WTC11 (cell line): Measurements from ENCODE around the gene EHD4. TPM values are rescaled to one million over a fixed set of nuclear protein-coding genes. Genes with fewer than 3 reads are reported as not detected.

Experiments
- ATAC-seq: fragments of 200-7000 bp; cut with Tn5 transposase; 2 replicates; pipeline ENCODE4 v1.10.0; 2021; ENCODE audit warnings: mild to moderate bottlenecking, moderate library complexity
- CTCF ChIA-PET: fragments of 300-600 bp; sonication (Branson Sonifier 250); formaldehyde crosslinking; loops from one replicate; lab custom pipeline; 2021; ENCODE audit warnings: antibody characterized with exemption; lab: Charles Lee
- POLR2A ChIA-PET: fragments of 350-600 bp; sonication (Branson Sonifier 250); formaldehyde crosslinking; loops from one replicate; lab custom pipeline; 2021; ENCODE audit warnings: antibody characterized with exemption; lab: Charles Lee
- DNase-seq: peaks from one replicate; pipeline ENCODE4 v3.0.0; 2021; ENCODE audit warnings: low spot score
- H3K27ac Mint-ChIP-seq: 2 replicates; pipeline ENCODE4 v1.8.0; 2021; ENCODE audit warnings: mixed read lengths
- H3K27me3 Mint-ChIP-seq: 2 replicates; pipeline ENCODE4 v1.8.0; 2021; ENCODE audit warnings: low read depth, mild to moderate bottlenecking, moderate library complexity, mixed read lengths
- H3K36me3 Mint-ChIP-seq: 2 replicates; pipeline ENCODE4 v1.8.0; 2021; ENCODE audit warnings: mixed read lengths
- H3K4me1 Mint-ChIP-seq: 2 replicates; pipeline ENCODE4 v1.8.0; 2022; ENCODE audit warnings: mixed read lengths
- H3K4me3 Mint-ChIP-seq: 2 replicates; pipeline ENCODE4 v1.8.0; 2021; ENCODE audit warnings: mild to moderate bottlenecking, moderate library complexity, mixed read lengths
- H3K9me3 Mint-ChIP-seq: 2 replicates; pipeline ENCODE4 v1.8.0; 2021; ENCODE audit warnings: mixed read lengths
- CREB1 ChIP-seq: sonication (generic); formaldehyde crosslinking; IDR thresholded peaks from 2 replicates; pipeline ENCODE4 v1.8.0; 2023; ENCODE audit warnings: mild to moderate bottlenecking, missing genetic modification reagents
- GABPB1 ChIP-seq: sonication (generic); formaldehyde crosslinking; IDR thresholded peaks from 2 replicates; pipeline ENCODE4 v1.8.1; 2023; ENCODE audit warnings: mild to moderate bottlenecking, missing genetic modification reagents
- GRHL2 ChIP-seq: fragments of 250-450 bp; sonication (Bioruptor Pico); IDR thresholded peaks from 2 replicates; pipeline ENCODE4 v1.8.0; 2022; ENCODE audit warnings: mild to moderate bottlenecking, moderate library complexity; ENCODE audit not compliant: insufficient replicate concordance, severe bottlenecking
- JUN ChIP-seq: sonication (generic); formaldehyde crosslinking; IDR thresholded peaks from 2 replicates; pipeline ENCODE4 v1.8.0; 2023; ENCODE audit warnings: mild to moderate bottlenecking, missing genetic modification reagents
- KAT7 ChIP-seq: sonication (generic); formaldehyde crosslinking; IDR thresholded peaks from 2 replicates; pipeline ENCODE4 v1.8.1; 2023; ENCODE audit warnings: missing genetic modification reagents, mild to moderate bottlenecking, borderline replicate concordance
- NR2C2 ChIP-seq: sonication (generic); formaldehyde crosslinking; IDR thresholded peaks from 2 replicates; pipeline ENCODE4 v1.8.0; 2022; ENCODE audit warnings: mild to moderate bottlenecking, missing genetic modification reagents
- SOX15 ChIP-seq: fragments of 250-450 bp; sonication (Bioruptor Pico); IDR thresholded peaks from 2 replicates; pipeline ENCODE4 v1.9.0; 2021; ENCODE audit warnings: mild to moderate bottlenecking
- ZBTB21 ChIP-seq: sonication (generic); formaldehyde crosslinking; IDR thresholded peaks from 2 replicates; pipeline ENCODE4 v1.8.1; 2023; ENCODE audit warnings: mild to moderate bottlenecking, missing genetic modification reagents, borderline replicate concordance
- ZNF317 ChIP-seq: sonication (generic); formaldehyde crosslinking; IDR thresholded peaks from 2 replicates; pipeline ENCODE4 v1.8.1; 2023; ENCODE audit warnings: low read depth, mild to moderate bottlenecking, moderate library complexity, missing genetic modification reagents, borderline replicate concordance
- ZNF671 ChIP-seq: fragments of 250-450 bp; sonication (Bioruptor Pico); IDR thresholded peaks from 2 replicates; pipeline ENCODE4 v1.8.0; 2021; ENCODE audit warnings: mild to moderate bottlenecking
- total RNA-seq: library from RNA; stranded (reverse); gene quantifications from 3 replicates; pipeline ENCODE4 v1.2.3, GENCODE V29; 2021
- TF ChIP-seq, protein P1 (sequence below): sonication (generic); formaldehyde crosslinking; conservative IDR thresholded peaks from 2 replicates; pipeline ENCODE4 v1.8.1; 2023; ENCODE audit warnings: mild to moderate bottlenecking, low read depth, missing genetic modification reagents, moderate library complexity
- TF ChIP-seq, protein P2 (sequence below): sonication (generic); formaldehyde crosslinking; IDR thresholded peaks from 2 replicates; pipeline ENCODE4 v1.8.0; 2022; ENCODE audit warnings: mild to moderate bottlenecking, missing genetic modification reagents
- TF ChIP-seq, protein P3 (sequence below): fragments of 250-450 bp; sonication (Bioruptor Pico); IDR thresholded peaks from 2 replicates; pipeline ENCODE4 v1.9.0; 2021; ENCODE audit warnings: mild to moderate bottlenecking
- TF ChIP-seq, protein P4 (sequence below): sonication (generic); formaldehyde crosslinking; IDR thresholded peaks from 2 replicates; pipeline ENCODE4 v1.8.1; 2023; ENCODE audit warnings: mild to moderate bottlenecking, missing genetic modification reagents
- TF ChIP-seq, protein P5 (sequence below): sonication (generic); formaldehyde crosslinking; IDR thresholded peaks from 2 replicates; pipeline ENCODE4 v1.8.1; 2023; ENCODE audit warnings: mild to moderate bottlenecking, missing genetic modification reagents, borderline replicate concordance

Gene EHD4
- total RNA-seq, 1 experiment from 2014 or later: 23.9 TPM

DNA sequence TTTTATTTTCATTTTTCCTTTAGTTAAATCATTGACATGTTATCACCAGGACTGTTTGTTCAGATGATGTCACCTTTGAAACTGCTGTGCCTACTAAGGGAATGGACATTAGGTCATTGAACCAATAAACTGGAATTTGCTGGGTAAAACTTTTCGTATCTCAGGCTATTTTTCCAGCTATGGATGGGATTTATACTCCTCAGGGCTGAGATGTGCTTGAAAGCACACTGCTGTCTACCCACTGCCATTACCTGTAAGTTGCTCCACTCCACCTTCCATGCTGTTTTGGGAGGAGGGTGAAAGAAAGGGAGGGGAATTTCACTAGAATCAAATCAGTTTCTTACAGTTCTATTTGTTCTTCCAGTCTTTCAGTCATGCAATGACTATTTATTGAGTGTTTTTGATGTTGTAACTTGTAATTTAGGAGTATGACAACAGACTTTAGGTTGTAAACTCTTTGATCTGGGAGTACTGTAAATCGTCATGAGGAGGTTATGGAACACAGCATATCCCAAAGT lies 11.3 kb downstream of the EHD4 start (continued):
- TF ChIP-seq, protein P1, sequence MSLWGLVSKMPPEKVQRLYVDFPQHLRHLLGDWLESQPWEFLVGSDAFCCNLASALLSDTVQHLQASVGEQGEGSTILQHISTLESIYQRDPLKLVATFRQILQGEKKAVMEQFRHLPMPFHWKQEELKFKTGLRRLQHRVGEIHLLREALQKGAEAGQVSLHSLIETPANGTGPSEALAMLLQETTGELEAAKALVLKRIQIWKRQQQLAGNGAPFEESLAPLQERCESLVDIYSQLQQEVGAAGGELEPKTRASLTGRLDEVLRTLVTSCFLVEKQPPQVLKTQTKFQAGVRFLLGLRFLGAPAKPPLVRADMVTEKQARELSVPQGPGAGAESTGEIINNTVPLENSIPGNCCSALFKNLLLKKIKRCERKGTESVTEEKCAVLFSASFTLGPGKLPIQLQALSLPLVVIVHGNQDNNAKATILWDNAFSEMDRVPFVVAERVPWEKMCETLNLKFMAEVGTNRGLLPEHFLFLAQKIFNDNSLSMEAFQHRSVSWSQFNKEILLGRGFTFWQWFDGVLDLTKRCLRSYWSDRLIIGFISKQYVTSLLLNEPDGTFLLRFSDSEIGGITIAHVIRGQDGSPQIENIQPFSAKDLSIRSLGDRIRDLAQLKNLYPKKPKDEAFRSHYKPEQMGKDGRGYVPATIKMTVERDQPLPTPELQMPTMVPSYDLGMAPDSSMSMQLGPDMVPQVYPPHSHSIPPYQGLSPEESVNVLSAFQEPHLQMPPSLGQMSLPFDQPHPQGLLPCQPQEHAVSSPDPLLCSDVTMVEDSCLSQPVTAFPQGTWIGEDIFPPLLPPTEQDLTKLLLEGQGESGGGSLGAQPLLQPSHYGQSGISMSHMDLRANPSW (CRISPR knock-in tag): no peak

GRCh38 chr15:41958002-41958420 lies 14.3 kb downstream of the EHD4 start:
- no peak for DNase-seq
- peaks cover 19% of the 10 kb centered on the region for H3K4me1 Mint-ChIP-seq
- H3K27me3 Mint-ChIP-seq: no peaks in the 10 kb centered on the region
- H3K4me3 Mint-ChIP-seq: no peak overlapping the region
- peaks cover 20% of the 10 kb centered on the region for H3K36me3 Mint-ChIP-seq
- peaks cover 9% of the 10 kb centered on the region for H3K9me3 Mint-ChIP-seq
- peak overlapping the region; percentile 44; the same call in 1 of the 2 replicates for H3K27ac Mint-ChIP-seq
- ChIA-PET POLR2A (no interaction called here), CTCF (no interaction called here)
- TF ChIP-seq ZBTB21 (CRISPR knock-in tag) (no peak), SOX15 (CRISPR knock-in tag) (no peak), CREB1 (CRISPR knock-in tag) (no peak), ZNF317 (CRISPR knock-in tag) (no peak), ZNF671 (no peak), NR2C2 (no peak)
- TF ChIP-seq, protein P2, sequence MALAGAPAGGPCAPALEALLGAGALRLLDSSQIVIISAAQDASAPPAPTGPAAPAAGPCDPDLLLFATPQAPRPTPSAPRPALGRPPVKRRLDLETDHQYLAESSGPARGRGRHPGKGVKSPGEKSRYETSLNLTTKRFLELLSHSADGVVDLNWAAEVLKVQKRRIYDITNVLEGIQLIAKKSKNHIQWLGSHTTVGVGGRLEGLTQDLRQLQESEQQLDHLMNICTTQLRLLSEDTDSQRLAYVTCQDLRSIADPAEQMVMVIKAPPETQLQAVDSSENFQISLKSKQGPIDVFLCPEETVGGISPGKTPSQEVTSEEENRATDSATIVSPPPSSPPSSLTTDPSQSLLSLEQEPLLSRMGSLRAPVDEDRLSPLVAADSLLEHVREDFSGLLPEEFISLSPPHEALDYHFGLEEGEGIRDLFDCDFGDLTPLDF (CRISPR knock-in tag): no peak
- no peak for ATAC-seq

DNA sequence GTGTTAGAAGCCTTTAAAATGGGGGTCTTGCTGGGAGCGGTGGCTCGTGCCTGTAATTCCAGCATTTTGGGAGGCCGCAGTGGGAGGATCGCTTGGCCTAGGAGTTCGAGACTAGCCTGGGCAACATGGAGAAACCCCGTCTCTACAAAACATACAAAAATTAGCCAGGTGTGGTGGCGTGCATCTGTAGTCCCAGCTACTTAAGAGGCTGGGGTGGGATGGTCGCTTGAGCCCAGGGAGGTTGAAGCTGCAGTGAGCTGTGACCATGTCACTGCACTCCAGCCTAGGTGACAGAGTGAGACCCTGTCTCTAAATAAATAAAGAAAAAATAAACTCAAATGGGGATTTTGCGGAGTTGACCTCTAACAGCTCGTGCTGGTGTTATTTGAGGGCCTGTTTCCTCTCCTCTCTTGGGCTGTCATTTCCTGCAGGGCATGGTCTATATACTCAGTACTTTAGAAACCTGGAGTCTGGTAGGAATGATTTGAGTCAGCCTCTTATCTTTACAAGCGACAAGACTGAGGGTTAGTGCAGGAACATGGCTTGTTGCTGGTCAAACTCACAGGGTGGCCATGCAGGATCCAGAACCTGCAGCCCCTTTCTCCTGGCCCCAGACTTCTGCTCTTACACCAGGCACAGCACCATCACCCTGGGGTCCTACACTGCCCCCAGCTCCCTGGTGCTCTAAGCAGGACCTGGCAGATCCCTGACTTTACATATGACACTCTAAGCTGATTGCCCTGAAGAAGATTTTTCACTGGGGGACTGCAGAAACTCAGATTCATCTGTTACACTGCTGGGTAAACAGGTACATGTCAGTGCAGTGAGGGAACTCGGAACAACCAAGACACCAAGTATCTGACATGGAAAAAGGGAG lies 15.1 kb downstream of the EHD4 start:
- Mint-ChIP-seq H3K4me1 (peaks cover 19% of the 10 kb centered on the region), H3K27ac (peak overlapping the region; percentile 69), H3K9me3 (peaks cover 6% of the 10 kb centered on the region), H3K27me3 (no peaks in the 10 kb centered on the region), H3K4me3 (no peak overlapping the region), H3K36me3 (peaks cover 20% of the 10 kb centered on the region)
- no peak for DNase-seq
- TF ChIP-seq, protein P3, sequence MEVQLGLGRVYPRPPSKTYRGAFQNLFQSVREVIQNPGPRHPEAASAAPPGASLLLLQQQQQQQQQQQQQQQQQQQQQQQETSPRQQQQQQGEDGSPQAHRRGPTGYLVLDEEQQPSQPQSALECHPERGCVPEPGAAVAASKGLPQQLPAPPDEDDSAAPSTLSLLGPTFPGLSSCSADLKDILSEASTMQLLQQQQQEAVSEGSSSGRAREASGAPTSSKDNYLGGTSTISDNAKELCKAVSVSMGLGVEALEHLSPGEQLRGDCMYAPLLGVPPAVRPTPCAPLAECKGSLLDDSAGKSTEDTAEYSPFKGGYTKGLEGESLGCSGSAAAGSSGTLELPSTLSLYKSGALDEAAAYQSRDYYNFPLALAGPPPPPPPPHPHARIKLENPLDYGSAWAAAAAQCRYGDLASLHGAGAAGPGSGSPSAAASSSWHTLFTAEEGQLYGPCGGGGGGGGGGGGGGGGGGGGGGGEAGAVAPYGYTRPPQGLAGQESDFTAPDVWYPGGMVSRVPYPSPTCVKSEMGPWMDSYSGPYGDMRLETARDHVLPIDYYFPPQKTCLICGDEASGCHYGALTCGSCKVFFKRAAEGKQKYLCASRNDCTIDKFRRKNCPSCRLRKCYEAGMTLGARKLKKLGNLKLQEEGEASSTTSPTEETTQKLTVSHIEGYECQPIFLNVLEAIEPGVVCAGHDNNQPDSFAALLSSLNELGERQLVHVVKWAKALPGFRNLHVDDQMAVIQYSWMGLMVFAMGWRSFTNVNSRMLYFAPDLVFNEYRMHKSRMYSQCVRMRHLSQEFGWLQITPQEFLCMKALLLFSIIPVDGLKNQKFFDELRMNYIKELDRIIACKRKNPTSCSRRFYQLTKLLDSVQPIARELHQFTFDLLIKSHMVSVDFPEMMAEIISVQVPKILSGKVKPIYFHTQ (CRISPR knock-in tag): no peak
- no peak for TF ChIP-seq KAT7 (CRISPR knock-in tag)
- ATAC-seq: no peak
- ChIA-PET POLR2A (no interaction called here), CTCF (interaction anchor here (0.6 to 2.3 kb wide), 6 partner anchors 10 to 127 kb away, joined by 3 to 17 read pairs (median 6); partner anchors contain the start of gene EHD4)

GRCh38 chr15:41955807-41956525 lies 16.4 kb downstream of the EHD4 start:
- Mint-ChIP-seq H3K27ac (peak overlapping the region; percentile 91), H3K4me3 (no peak overlapping the region), H3K9me3 (no peaks in the 10 kb centered on the region), H3K27me3 (no peaks in the 10 kb centered on the region), H3K36me3 (peaks cover 16% of the 10 kb centered on the region), H3K4me1 (peaks cover 19% of the 10 kb centered on the region)
- DNase-seq (peak; percentile 54), ATAC-seq (peak; percentile 95)
- CTCF ChIA-PET: interaction anchor here (0.8 to 2.3 kb wide), 17 partner anchors 8 to 182 kb away, joined by 3 to 18 read pairs (median 3); partner anchors contain the start of genes EHD4 and MAPKBP1
- POLR2A ChIA-PET: no interaction called here
- TF ChIP-seq SOX15 (CRISPR knock-in tag) (no peak), GABPB1 (CRISPR knock-in tag) (no peak), GRHL2 (no peak), JUN (no peak)
- TF ChIP-seq, protein P4, sequence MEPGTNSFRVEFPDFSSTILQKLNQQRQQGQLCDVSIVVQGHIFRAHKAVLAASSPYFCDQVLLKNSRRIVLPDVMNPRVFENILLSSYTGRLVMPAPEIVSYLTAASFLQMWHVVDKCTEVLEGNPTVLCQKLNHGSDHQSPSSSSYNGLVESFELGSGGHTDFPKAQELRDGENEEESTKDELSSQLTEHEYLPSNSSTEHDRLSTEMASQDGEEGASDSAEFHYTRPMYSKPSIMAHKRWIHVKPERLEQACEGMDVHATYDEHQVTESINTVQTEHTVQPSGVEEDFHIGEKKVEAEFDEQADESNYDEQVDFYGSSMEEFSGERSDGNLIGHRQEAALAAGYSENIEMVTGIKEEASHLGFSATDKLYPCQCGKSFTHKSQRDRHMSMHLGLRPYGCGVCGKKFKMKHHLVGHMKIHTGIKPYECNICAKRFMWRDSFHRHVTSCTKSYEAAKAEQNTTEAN: no peak
- TF ChIP-seq, protein P5, sequence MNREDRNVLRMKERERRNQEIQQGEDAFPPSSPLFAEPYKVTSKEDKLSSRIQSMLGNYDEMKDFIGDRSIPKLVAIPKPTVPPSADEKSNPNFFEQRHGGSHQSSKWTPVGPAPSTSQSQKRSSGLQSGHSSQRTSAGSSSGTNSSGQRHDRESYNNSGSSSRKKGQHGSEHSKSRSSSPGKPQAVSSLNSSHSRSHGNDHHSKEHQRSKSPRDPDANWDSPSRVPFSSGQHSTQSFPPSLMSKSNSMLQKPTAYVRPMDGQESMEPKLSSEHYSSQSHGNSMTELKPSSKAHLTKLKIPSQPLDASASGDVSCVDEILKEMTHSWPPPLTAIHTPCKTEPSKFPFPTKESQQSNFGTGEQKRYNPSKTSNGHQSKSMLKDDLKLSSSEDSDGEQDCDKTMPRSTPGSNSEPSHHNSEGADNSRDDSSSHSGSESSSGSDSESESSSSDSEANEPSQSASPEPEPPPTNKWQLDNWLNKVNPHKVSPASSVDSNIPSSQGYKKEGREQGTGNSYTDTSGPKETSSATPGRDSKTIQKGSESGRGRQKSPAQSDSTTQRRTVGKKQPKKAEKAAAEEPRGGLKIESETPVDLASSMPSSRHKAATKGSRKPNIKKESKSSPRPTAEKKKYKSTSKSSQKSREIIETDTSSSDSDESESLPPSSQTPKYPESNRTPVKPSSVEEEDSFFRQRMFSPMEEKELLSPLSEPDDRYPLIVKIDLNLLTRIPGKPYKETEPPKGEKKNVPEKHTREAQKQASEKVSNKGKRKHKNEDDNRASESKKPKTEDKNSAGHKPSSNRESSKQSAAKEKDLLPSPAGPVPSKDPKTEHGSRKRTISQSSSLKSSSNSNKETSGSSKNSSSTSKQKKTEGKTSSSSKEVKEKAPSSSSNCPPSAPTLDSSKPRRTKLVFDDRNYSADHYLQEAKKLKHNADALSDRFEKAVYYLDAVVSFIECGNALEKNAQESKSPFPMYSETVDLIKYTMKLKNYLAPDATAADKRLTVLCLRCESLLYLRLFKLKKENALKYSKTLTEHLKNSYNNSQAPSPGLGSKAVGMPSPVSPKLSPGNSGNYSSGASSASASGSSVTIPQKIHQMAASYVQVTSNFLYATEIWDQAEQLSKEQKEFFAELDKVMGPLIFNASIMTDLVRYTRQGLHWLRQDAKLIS: no peak
